ENCODE results near the gene FBXO27.
"Not testable (repeated sequence)": the region's sequence is repeated elsewhere in the genome, so short reads cannot be mapped to it uniquely, and the experiment has no call there.

The FBXO27 gene, protein sequence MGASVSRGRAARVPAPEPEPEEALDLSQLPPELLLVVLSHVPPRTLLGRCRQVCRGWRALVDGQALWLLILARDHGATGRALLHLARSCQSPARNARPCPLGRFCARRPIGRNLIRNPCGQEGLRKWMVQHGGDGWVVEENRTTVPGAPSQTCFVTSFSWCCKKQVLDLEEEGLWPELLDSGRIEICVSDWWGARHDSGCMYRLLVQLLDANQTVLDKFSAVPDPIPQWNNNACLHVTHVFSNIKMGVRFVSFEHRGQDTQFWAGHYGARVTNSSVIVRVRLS

DNA sequence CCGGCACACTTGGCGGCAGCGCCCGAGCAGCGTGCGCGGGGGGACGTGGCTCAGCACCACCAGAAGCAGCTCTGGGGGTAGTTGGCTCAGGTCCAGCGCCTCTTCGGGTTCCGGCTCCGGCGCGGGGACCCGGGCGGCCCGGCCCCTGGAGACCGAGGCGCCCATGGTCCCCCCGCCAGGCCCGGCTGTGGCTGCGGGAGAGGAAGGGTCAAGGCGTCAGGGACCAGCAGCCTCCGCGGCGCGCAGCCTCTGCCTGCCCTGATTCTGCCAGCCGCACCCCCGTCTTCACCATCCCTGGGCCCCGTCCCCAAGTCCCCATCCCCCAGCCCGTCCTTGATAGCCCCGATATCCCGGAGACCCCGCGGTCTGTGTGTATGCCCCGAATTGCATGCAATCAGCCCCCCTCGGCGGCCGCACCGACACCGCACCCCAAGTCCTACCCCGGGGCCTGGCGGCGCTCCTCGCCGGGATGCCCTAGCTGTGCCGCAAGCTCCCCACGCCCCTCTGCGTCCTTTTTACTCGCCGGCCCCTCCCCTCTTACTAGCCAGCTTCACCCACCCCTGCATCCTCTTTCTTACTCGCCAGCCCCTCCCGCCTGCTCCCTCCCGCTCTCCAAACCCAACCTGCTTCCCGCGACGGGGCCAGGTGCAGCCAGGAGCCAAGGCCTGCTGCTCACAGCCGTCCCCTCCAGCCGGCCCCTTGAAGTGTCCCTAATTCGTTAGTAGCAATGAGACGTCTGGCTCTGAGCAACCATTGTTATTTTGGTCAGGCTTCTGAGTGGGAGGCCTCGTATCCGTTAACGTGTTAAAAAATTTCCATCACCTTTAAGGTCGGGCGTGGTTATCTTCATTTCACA is at the start of gene FBXO27:
Gene FBXO27, minus strand, starts transcription at position 487 of the 856 bp plus-strand sequence. Its CDS starts 322 bp downstream, at position 165.
- no peak for FAIRE-seq

DNA sequence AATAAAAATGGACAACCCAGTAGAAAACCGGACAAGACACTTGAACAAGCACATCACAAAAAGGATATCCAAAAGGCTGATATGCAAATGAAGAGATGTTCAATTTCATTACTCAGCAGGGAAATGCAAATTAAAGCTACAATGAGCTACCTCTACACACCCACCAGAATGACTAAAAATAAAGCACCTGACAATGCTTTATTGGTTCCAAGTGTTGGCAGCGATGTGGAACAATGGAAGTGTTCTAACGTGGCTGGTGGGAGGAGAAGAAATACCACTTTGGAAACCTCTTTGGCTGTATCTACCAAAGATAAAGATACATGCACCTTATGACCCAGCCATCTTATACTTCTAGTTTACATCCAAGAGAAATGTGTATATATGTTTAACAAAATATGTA is 48.1 kb upstream of the FBXO27 start:
- FAIRE-seq = no peak

DNA sequence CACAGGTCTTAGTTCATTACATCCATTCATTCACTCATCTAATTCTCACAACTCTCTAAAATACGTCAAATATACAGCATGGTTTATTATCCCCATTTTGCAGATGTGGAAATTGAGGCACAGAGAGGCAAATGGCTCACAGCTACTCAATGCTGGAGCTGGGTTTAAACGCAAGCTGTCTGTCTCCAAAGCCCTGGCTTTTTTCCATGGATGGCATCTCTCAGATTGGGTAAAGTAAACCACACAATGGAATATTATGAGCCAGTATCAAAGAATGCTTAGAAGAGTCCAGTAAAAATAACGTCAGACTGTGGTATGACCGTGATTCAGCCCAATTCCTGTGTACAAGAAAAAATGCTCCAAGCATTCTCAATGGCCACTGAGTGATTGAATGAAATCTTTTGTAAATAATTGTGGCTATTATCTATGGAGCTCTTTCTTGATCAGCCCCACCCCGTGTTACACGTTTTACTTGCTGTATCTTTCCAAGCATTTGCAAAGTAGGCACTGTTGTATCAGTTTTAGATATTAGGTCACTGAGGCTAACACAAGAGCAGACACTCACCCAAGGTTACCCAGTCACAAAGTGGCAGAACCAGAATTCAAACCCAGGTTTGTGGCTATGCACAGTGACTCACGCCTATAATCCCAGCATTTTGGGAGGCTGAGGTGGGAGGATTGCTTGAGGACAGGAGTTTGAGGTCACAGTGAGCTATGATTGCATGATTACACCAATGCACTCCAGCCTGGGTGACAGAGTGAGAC is 46.3 kb upstream of the FBXO27 start:
- FAIRE-seq = no peak

DNA sequence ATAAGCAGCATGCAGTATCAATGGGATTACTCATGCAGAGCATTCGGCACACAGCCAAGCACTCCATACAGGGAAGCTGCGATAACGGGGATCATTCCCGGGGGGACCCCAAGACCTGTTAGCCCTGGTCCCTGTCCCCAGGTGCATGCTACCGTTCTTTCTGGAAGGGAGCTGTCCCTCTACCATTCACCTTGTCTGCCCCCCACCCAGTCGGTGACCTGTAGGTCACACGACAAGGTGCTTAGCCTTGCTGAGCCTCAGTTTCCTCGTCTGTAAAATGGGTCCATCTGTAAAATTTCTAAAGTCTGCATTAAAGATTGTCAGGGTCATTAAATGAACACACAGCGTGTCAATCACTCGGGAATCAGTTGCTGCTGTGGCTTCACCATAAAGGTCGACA is 45.0 kb upstream of the FBXO27 start:
- FAIRE-seq = no peak

DNA sequence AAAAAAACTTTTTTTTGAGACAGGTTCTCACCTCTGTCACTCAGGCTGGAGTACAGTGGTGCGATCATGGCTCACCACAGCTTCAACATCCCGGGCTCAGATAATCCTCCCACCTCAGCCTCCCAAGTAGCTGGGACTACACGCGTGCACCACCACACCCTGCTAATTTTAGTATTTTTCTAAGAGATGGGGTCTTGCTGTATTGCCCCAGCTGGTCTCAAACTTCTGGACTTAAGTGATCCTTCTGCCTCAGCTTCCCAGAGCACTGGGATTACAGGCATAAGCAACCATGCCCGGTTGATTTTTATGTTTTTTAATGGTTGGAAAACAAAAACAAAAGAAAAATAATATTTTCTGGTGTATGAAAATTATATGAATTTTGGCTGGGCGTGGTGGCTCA is 42.6 kb upstream of the FBXO27 start:
- FAIRE-seq = no peak

DNA sequence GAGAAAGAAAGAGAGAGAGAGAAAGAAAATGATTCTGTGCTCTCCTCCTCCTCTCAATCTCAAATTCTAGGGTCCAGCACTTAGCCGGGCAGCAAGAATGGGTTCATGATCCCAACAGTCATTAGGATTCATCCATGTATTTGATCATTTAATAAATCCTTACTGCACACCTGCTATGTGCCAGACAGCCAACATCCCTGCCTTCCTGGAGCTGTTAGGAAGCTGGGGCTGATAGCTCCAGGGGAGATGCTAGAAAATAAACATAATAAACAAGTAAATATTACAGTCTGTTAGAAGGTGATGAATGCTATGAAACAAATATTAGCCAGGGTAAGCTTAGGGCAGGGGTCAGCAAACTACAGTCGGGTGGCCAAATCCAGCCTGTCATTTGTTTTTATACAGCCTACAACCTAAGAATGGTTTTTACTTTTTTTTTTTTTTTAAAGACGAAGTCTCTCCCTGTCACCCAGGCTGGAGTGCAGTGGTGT is 41.9 kb upstream of the FBXO27 start:
- FAIRE-seq = no peak

DNA sequence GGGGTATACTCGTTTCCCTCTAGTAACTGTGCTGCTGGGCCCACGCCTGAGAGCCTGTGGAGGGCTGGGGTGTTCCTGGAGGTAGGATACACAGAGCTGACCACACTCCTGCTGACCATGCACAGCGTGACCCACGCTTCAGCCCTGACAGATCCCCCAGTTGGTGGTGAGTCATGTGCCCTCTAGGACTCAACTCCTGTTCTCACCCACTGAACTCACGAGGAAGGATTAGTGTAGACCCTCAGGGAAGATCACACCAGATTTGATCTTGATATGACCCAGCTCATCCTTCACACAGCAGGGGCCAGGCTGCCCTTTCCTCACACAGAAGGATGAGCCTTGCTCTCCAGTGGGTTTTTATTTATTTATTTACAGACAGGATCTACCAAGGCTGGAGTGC is 38.5 kb upstream of the FBXO27 start:
- FAIRE-seq = no peak

DNA sequence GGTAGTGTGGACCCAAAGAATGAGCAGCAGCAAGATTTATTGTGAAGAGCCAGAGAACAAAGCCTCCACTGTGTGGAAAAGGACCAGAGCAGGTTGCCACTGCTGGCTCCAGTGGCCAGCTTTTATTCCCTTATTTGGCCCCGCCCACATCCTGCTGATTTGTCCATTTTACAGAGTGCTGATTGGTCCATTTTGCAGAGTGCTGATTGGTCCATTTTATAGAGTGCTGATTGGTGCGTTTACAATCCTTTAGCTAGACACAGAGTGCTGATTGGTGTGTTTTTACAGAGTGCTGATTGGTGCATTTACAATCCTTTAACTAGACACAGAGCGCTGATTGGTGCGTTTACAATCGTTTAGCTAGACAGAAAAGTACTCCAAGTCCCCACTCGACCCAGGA is 35.9 kb upstream of the FBXO27 start:
- FAIRE-seq = not testable (repeated sequence)

DNA sequence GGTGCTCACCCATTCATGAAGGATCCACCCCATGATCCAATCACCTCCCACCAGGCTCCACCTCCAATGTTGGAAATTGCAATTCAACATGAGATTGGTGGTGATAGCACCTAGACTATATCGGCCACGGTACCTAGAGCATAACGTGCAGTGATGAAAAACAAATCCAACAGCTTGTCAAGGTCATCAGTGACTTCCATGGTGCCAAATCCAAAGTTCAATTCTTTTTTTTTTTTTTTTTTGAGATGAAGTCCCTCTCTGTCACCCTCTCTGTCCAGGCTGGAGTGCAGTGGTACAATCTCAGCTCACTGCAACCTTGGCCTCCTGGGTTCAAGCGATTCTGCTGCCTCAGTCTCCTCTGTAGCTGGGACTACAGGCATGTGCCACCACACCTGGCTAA is 34.8 kb upstream of the FBXO27 start:
- no peak for FAIRE-seq

DNA sequence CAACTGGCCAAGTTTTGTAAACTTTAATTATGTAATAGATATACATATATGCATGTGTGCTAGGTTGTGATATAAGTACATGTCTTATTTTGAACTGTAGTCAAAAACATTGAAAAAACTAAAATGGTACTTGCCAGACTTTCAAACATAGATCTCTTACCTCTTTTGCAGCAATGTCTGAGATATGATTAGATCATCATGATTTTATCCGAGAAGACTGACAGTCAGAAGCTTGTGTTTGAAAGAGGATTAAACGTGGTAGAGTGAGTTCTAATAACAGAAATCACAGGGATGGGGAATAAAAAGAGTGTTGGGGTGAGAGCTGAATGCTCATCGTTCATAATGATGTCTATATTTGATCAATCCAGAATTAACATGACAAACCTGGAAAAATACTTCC is 33.6 kb upstream of the FBXO27 start:
- FAIRE-seq = no peak

DNA sequence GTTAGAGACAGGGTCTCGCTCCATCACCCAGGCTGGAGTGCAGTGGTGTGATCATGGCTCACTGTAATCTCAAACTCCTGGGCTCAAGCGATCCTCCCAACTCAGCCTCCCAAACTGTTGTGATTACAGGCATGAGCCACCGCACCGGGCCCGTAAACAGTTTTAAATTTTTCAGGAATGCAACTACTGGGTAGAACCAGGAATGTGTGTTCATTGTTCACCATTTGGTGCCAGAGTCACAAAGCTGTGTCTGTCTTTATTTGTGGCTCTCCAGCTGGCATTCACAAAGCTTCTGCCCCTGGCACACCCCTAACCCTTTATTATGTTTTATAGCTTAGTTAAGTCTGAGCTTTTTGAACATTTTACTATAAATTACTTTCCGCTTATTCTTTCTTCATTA is 32.1 kb upstream of the FBXO27 start:
- FAIRE-seq = no peak

DNA sequence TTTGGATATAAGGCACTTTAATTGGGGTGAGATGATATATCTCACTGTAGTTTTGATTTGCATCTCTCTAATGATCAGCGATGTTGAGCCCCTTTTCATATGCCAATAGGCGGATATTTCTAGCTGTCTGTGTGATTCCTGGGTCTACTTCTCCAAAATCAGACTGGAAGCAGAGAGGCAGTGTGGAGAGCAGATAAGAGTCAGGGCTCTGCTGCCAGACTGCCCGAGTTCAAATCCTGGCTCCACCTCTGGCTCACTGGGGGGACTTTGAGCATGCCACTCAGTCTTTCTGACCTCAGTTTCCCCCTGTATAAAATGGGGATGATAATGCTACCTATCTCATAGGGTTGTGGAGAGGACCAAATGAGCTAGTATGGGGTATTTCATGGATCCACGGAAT is 27.8 kb upstream of the FBXO27 start:
- no peak for FAIRE-seq

DNA sequence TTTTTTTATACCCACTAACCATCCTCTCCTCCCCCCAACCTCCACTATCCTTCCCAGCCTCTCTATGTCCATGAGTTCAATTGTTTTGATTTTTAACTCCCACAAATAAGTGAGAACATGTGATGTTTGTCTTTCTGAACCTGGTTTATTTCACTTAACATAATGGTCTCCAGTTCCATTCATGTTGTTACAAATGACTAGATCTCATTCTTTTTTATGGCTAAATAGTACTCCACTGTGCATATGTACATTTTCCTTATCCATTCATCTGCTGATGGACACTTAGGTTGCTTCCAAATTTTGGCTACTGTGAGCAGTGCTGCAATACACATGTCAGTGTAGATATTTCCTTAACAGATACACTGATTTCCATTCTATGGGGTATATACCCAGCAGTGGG is 27.0 kb upstream of the FBXO27 start:
- no peak for FAIRE-seq

DNA sequence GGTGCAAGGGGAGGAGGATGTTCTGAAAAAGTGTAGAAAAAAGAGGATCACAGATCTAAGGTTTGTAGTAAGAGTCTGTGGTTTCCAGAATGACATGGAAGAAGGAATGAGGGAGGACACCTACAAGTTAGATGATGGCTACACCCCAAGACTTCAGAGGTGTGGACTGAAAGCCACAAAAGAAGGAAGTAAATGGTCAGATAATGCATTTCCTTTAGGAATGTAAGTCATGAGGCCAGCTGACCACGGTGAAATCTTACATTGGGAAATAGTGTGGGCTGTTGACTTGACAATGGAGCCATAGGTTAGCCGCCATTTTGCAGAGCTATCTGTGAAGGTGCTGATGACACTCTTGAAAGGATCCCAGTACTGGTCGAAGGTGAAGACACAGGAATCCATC is 25.3 kb upstream of the FBXO27 start:
- no peak for FAIRE-seq

DNA sequence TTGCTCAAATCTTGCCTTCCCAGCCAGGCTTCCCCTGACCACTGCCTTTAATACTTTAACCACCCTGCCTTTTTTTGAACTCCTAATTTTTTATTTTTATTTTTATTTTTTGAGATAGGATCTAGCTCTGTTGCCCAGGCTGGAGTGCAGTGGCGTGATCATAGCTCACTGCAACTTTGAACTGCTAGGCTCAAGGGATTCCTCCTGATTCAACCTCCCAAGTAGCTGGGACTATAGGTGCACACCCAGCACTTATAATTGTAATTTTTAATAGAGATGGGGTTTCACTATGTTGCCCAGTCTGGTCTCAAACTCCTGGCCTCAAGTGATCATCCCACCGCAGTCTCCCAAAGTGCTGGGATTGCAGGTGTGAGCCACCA is 21.7 kb upstream of the FBXO27 start:
- FAIRE-seq = no peak

DNA sequence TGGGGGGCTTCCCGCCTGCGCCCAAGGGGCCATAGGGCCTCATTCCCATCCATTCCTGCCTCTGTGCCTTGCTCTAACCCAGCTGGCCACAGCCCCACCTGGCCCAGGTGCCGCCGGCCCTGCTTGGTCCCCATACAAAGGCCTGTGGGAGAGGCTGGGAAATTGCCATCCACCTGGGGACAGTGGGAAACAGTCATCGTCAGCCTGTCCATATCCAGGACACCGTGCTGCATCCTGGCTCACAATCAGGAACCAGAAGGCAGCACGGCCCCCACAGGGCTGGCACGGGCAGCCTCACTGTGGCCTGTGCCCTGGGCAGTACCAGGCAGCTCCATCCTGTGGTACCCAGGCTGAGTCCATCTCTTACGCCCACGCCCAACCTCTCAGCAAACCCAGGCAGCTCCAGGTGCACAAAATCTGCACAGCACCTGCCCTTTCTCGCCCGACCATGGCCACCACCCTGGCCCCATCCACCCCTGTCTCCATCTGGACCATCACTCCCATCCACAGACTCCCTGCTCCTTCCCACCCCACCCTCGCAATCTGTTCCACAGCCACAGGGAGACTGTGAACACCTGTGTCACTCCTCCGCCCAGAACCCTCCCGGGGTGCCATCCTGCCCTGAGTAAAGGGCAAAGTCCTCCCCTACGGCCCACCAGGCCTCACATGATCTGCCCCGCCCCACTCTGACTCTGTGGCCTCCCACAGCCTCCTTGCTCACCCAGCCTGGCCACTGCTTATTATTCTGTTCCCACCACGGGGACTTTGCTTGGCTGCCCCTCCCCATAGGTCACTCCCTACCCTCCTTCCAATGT is 21.1 kb upstream of the FBXO27 start:
- FAIRE-seq = no peak

DNA sequence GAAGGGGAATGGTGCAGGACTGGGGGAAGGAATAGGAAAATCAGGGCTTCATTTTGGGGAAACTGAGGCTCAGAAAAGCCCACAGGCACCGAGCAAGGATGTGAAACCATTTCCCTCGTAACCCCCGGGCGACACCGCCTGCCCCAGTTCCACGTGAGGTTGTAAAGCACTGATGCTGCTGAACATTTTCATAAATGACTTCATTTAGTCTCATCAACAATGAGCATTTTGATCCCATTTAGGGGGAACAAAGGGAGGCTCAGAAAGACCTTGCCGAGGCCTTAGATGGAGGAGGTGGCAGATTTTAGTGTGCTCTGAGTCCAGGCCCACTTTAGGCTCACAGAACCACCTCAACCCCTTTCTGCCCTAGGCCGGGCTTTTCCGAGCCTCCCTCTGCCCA is 20.5 kb upstream of the FBXO27 start:
- FAIRE-seq = no peak

DNA sequence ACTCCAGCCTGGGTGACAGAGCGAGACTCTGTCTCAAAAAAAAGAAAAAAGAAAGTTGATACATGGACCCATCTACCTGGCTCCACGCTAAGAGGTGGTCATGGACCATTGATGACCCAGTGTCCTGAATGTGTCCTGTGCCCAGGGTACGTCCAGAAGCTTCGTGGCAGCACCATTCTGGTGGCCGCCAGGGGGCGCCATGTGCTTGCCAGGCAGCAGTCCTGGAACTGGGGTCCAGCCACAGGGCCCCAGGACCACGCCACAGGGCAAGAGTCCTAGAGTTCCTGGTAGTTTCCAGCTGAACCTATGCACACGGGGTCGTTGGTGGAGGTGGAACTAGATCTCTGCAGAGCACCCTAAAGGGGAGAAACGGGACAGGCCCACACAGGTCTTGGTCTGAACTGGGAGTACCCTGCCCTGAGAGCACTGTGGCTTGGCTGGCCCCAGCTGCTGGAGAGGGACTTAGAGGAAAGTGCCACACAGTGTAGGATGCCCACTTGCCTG is 19.9 kb upstream of the FBXO27 start:
- FAIRE-seq = no peak

DNA sequence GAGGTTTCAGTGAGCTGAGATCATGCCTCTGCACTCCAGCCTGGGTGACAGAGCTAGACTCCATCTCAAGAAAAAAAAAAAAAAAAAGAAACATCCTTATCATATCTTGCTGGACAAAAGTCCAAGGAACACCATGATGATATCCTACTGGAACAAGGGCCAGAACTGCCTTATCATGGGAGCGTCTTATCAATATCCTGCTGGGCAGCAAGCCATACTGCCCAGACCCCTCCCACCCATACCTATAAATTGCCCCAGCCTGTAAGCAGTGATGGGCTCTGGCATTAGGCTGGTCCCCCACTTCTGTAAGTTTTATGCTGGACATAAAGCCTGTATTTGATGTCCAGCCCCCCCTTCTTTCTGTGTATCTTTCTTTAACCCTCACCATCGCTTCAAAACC is 14.7 kb upstream of the FBXO27 start:
- FAIRE-seq = no peak

DNA sequence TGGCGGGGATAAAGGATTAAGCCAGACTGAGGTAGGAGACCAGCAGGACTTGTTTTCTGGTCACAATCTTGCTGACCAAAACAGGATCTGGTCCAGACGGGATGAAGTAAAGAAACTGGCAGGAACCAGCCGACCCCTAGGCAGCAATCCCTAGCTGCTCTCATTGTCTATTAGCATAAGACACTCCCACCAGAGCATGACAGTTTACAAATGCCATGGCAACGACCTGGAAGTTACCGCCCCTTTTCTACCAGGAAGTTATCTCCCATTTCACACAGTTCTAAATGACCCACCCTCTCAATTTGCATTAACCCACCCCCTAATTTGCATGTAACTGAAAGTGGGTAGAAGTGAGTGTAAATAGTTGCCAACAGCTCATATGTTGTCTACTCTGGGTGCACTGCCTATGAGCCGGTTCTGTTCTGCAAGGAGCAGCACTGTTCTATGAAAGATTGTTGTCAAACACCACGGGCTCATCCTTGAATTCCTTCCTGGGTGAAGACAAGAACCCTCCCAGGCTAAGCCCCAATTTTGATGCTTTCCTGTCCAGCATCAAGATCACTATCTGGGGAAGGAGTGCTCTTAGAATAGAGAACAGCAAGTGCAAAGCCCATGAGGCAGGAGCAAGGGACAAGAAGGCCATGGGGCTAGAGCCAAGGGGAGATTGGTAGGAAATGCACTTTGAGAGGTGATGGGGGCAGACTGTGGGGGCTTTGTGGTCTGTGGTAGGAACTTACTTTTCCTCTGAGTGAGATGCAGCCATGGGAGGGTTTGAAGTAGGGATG is 13.9 kb upstream of the FBXO27 start:
- no peak for FAIRE-seq

DNA sequence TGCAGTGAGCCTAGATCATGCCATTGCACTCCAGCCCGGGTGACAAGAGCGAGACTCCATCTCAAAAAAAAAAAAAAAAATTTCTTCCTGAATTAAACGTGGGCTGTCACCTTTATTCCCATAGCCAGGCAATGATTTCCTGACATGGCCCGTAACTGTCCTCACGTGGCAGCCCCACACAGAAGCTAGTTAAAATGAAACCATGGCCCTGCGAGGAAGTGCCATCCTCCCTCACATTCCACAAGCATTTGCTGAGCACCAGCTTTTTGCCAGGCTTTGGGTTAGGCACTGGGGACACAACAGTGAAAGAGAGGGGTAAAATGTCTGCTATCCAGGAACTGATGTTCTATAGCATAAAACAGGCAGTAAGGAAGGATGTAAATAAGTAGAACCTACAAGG is 13.2 kb upstream of the FBXO27 start:
- no peak for FAIRE-seq

DNA sequence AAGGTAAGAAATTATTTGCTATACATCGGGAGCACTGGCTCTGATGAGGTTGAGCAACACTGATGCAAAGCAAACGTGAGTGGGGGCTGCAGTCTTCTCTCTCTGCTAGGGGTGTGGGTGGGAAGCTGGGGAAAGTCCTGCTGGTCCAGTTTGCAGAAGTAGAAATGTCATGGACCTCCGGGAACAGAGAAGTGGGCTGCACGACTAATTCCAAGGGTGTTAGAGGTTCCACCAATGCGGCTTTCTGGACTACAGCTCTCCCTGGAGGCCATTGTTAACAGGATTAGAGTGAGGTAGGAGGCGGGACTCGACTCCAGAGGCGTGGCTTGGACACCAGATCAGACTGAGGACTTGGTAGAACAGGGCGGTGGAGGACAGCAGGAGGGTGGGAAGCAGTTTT is 5.7 kb upstream of the FBXO27 start:
- FAIRE-seq = peak; percentile 72
